ENCODE measurements around the gene LYL1. TPM values are rescaled to one million over a fixed set of nuclear protein-coding genes. Genes with fewer than 3 reads are reported as not detected.

LYL1 gene
- total and polyA plus RNA-seq, 4 donors = 0.35 to 69.7 (median 2.3) TPM

DNA sequence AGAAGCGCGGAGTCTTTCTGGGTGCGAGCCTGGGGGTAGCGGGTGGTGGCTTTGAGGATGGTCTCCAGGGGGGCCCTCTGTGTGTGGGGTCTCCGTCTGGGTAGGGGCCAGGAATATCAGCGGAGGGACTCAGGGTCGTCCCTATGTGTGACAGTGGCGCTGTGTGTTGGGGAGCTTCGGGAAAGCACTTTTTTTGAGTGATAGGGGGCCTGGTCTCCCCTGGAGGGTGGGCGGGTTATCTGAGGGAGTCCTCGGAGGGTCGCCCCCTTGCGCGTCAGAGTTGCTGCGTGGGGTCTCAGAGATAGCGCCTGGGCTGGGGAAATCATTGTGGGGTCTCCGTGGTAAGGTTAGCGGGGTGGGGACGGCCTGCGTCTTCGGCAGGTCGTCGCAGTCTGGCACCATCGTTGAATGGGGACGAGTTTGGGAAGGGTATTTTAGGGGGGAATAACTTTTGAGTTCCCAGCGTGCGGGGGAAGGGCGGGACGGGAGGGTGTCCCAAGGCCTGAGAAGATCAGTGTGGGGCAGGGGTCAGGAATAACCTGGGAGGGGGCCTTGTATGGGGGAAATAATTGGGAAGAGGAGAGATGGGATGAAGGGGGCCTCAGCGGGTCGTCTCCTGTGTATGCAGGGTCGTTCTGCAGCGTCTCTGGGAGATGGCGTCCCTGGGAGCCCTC, 48.4 kb upstream of the LYL1 start:
- no peaks in the 10 kb centered on the region for H3K36me3 ChIP-seq (ENCODE audit: control insufficient read depth in 4 of 4, insufficient read depth in 3 of 4, low read depth in 1 of 4, low read length in 3 of 4)
- TF ChIP-seq FOXA1 (IDR thresholded peaks at IDR 0.05) = no peak
- no peak for TF ChIP-seq NR2F2 (IDR thresholded peaks at IDR 0.05)
- no peak for TF ChIP-seq GABPA (IDR thresholded peaks at IDR 0.05 in 1 of 2, conservative IDR thresholded peaks at IDR 0.05 in 1 of 2)
- TF ChIP-seq, protein P1, sequence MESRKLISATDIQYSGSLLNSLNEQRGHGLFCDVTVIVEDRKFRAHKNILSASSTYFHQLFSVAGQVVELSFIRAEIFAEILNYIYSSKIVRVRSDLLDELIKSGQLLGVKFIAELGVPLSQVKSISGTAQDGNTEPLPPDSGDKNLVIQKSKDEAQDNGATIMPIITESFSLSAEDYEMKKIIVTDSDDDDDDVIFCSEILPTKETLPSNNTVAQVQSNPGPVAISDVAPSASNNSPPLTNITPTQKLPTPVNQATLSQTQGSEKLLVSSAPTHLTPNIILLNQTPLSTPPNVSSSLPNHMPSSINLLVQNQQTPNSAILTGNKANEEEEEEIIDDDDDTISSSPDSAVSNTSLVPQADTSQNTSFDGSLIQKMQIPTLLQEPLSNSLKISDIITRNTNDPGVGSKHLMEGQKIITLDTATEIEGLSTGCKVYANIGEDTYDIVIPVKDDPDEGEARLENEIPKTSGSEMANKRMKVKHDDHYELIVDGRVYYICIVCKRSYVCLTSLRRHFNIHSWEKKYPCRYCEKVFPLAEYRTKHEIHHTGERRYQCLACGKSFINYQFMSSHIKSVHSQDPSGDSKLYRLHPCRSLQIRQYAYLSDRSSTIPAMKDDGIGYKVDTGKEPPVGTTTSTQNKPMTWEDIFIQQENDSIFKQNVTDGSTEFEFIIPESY (IDR thresholded peaks at IDR 0.05) = no peak
- TF ChIP-seq HNF4A (conservative IDR thresholded peaks at IDR 0.05) = no peak
- no peak for TF ChIP-seq RAD21 (IDR thresholded peaks at IDR 0.05)
- no peak for TF ChIP-seq FOXA2 (IDR thresholded peaks at IDR 0.05)
- TF ChIP-seq, protein P2, sequence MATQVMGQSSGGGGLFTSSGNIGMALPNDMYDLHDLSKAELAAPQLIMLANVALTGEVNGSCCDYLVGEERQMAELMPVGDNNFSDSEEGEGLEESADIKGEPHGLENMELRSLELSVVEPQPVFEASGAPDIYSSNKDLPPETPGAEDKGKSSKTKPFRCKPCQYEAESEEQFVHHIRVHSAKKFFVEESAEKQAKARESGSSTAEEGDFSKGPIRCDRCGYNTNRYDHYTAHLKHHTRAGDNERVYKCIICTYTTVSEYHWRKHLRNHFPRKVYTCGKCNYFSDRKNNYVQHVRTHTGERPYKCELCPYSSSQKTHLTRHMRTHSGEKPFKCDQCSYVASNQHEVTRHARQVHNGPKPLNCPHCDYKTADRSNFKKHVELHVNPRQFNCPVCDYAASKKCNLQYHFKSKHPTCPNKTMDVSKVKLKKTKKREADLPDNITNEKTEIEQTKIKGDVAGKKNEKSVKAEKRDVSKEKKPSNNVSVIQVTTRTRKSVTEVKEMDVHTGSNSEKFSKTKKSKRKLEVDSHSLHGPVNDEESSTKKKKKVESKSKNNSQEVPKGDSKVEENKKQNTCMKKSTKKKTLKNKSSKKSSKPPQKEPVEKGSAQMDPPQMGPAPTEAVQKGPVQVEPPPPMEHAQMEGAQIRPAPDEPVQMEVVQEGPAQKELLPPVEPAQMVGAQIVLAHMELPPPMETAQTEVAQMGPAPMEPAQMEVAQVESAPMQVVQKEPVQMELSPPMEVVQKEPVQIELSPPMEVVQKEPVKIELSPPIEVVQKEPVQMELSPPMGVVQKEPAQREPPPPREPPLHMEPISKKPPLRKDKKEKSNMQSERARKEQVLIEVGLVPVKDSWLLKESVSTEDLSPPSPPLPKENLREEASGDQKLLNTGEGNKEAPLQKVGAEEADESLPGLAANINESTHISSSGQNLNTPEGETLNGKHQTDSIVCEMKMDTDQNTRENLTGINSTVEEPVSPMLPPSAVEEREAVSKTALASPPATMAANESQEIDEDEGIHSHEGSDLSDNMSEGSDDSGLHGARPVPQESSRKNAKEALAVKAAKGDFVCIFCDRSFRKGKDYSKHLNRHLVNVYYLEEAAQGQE (IDR thresholded peaks at IDR 0.05) = no peak
- no peak for TF ChIP-seq HNF4G (IDR thresholded peaks at IDR 0.05)
- no peak for TF ChIP-seq SP1 (IDR thresholded peaks at IDR 0.05)
- H3K4me3 ChIP-seq (ENCODE audit: low read depth in 1 of 3, low read length in 3 of 3) = peak overlapping the region; percentile 75 to 96 (median 89)
- peaks cover 5 to 18% (median 14%) of the 10 kb centered on the region in 4 donors for H3K4me1 ChIP-seq (ENCODE audit: control insufficient read depth in 4 of 4, insufficient read depth in 4 of 4, low read length in 3 of 4)
- DNase-seq (ENCODE audit: low spot score) = peak; percentile 43
- H3K9me3 ChIP-seq (ENCODE audit: control insufficient read depth in 4 of 4, low read length in 3 of 4) = no peaks in the 10 kb centered on the region
- WGBS = under 1% methylated on average over 34 of the region's 34 CpGs
- peak overlapping the region; percentile 98 for H3K27ac ChIP-seq (ENCODE audit: low read depth in 1 of 2, low read length in 2 of 2)
- H3K9ac ChIP-seq (ENCODE audit: low read depth in 1 of 2, low read length in 2 of 2) = peak overlapping the region; percentile 98 to 99
- no peaks in the 10 kb centered on the region for H3K27me3 ChIP-seq (ENCODE audit: control insufficient read depth in 4 of 4, insufficient read depth in 4 of 4, low read length in 3 of 4)

DNA sequence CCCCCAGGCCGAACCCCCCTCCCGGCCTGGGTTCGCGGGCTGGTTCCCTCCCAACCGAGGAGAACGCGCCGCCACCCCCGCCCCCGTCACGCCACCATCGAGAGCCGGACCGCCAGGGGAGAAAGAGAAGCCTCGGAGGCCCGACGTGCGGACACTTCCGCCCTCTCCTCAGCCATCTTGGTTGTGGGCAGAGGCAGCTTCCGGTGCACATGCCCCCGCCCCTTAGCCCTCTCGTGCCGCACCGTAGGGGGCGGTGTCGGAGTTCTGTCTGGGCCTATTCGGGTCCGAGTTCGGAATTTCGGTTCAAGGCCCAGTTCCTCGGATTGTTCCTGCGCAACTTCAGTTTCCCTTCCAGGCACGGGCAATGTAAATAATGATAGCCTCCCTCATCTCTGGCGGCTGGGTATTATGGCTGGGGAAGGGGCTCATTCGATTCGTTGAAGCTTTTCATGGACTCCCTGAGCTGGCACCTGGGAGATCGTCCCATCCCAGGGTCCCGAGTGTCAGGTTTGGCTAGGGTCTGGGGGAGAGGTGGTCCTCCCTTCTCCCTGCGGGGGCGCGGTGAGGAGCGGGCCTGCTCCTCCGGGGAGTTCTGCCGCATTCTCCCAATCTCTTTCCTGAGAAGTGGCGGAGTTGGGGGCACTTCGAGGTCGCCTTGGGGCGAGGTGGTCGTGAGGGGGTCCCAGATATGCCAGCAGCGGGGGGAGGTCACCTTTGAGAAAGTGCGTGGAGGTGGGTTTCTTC, 47.7 kb upstream of the LYL1 start, which contains the start of the genes IER2 and STX10:
TSS of gene IER2 (plus strand) at position 225 of the 744 bp plus-strand sequence. CDS start 2,776 bp downstream, outside the sequence.
TSS of gene STX10 (minus strand) at position 189 of the 744 bp plus-strand sequence. CDS start 202 bp downstream, outside the sequence.
- peaks cover 0 to 1% (median 0%) of the 10 kb centered on the region in 4 donors for H3K36me3 ChIP-seq (ENCODE audit: control insufficient read depth in 4 of 4, insufficient read depth in 3 of 4, low read depth in 1 of 4, low read length in 3 of 4)
- under 1% methylated on average over 51 of the region's 51 CpGs for WGBS
- TF ChIP-seq, protein P1 (IDR thresholded peaks at IDR 0.05) = peak; percentile 67
- TF ChIP-seq RXRA (IDR thresholded peaks at IDR 0.05) (peak; percentile 69 to 87), NR2F2 (IDR thresholded peaks at IDR 0.05) (peak; percentile 81), FOXA2 (IDR thresholded peaks at IDR 0.05) (peak; percentile 78), SP1 (IDR thresholded peaks at IDR 0.05) (peak; percentile 87), GABPA (IDR thresholded peaks at IDR 0.05 in 1 of 2, conservative IDR thresholded peaks at IDR 0.05 in 1 of 2) (peak; percentile 89 to 95), RAD21 (IDR thresholded peaks at IDR 0.05) (peak; percentile 68 to 72), JUND (IDR thresholded peaks at IDR 0.05) (no peak), HNF4A (conservative IDR thresholded peaks at IDR 0.05) (peak; percentile 66 to 69), YY1 (IDR thresholded peaks at IDR 0.05) (peak; percentile 100)
- TF ChIP-seq, protein P3, sequence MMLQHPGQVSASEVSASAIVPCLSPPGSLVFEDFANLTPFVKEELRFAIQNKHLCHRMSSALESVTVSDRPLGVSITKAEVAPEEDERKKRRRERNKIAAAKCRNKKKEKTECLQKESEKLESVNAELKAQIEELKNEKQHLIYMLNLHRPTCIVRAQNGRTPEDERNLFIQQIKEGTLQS (IDR thresholded peaks at IDR 0.05) = peak; percentile 64
- TF ChIP-seq, protein P2 (IDR thresholded peaks at IDR 0.05) = peak; percentile 91
- TF ChIP-seq, protein P4, sequence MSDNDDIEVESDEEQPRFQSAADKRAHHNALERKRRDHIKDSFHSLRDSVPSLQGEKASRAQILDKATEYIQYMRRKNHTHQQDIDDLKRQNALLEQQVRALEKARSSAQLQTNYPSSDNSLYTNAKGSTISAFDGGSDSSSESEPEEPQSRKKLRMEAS (IDR thresholded peaks at IDR 0.05) = peak; percentile 97

More for the DNA sequence above, 47.7 kb upstream of the LYL1 start, which contains the start of the genes IER2 and STX10:
- H3K27ac ChIP-seq (ENCODE audit: low read depth in 1 of 2, low read length in 2 of 2) = peak within 1 kb of the TSS; percentile 98
- H3K9me3 ChIP-seq (ENCODE audit: control insufficient read depth in 4 of 4, low read length in 3 of 4) = no peaks in the 10 kb centered on the region
- no peaks in the 10 kb centered on the region for H3K27me3 ChIP-seq (ENCODE audit: control insufficient read depth in 4 of 4, insufficient read depth in 4 of 4, low read length in 3 of 4)
- H3K9ac ChIP-seq (ENCODE audit: low read depth in 1 of 2, low read length in 2 of 2) = peak within 1 kb of the TSS; percentile 98 to 99
- DNase-seq (ENCODE audit: low spot score) = peak; percentile 92
- peaks cover 0 to 14% (median 11%) of the 10 kb centered on the region in 4 donors for H3K4me1 ChIP-seq (ENCODE audit: control insufficient read depth in 4 of 4, insufficient read depth in 4 of 4, low read length in 3 of 4)
- H3K4me3 ChIP-seq (ENCODE audit: low read depth in 1 of 3, low read length in 3 of 3) = peak within 1 kb of the TSS; percentile 75 to 96 (median 89)
